22Rv1 (cell line): ENCODE data around the gene GSX2.

Experiments
- H3K27ac ChIP-seq: fragments of 450-650 bp; 2 replicates; pipeline ENCODE4 v1.5.1; 2017
- ZFX ChIP-seq: fragments of 450-650 bp; IDR thresholded peaks from 2 replicates; pipeline ENCODE4 v1.6.1; 2017; ENCODE audit warnings: antibody characterized with exemption, borderline replicate concordance
- TF ChIP-seq, protein P1 (sequence below): fragments of 450-650 bp; IDR thresholded peaks from 2 replicates; pipeline ENCODE4 v1.5.1; 2017; ENCODE audit warnings: mild to moderate bottlenecking

The GSX2 gene

GRCh38 chr4:54100595-54101189 lies 729 bp downstream of the GSX2 start:
- TF ChIP-seq, protein P1, sequence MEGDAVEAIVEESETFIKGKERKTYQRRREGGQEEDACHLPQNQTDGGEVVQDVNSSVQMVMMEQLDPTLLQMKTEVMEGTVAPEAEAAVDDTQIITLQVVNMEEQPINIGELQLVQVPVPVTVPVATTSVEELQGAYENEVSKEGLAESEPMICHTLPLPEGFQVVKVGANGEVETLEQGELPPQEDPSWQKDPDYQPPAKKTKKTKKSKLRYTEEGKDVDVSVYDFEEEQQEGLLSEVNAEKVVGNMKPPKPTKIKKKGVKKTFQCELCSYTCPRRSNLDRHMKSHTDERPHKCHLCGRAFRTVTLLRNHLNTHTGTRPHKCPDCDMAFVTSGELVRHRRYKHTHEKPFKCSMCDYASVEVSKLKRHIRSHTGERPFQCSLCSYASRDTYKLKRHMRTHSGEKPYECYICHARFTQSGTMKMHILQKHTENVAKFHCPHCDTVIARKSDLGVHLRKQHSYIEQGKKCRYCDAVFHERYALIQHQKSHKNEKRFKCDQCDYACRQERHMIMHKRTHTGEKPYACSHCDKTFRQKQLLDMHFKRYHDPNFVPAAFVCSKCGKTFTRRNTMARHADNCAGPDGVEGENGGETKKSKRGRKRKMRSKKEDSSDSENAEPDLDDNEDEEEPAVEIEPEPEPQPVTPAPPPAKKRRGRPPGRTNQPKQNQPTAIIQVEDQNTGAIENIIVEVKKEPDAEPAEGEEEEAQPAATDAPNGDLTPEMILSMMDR: no peak
- no peak for TF ChIP-seq ZFX
- H3K27ac ChIP-seq: no peak overlapping the region

DNA sequence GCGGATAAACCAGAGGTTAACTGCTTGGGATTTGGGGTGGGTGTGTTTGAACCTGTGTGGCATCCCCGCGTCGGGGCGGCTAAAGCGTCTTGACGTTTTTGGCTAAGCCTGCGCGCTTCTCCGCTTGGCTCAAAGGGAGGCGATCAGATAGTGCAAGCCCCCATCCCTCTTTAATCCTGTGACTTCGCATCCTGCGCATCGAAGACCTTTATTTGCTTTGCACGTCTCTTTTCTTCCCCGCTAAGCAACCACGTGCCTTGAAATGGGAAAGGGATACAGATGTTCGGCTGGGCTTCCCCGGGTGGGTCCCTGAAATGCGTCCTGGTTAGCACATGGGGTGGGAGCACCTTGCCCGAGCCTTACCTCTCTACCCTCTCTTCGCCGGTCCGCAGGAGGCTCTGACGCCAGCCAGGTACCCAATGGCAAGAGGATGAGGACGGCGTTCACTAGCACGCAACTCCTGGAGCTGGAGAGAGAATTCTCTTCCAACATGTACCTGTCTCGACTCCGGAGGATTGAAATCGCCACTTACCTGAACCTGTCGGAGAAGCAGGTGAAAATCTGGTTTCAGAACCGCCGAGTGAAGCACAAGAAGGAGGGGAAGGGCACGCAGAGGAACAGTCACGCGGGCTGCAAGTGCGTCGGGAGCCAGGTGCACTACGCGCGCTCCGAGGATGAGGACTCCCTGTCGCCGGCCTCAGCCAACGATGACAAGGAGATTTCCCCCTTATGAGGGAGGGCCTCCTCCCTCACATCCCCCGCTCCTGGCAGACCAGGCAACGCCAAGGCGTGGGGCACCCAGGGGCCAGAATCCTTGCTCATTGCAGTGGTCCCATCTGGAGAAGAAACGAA lies 1.5 kb downstream of the GSX2 start:
- H3K27ac ChIP-seq: no peak overlapping the region
- TF ChIP-seq ZFX: no peak
- TF ChIP-seq, protein P1: no peak

DNA sequence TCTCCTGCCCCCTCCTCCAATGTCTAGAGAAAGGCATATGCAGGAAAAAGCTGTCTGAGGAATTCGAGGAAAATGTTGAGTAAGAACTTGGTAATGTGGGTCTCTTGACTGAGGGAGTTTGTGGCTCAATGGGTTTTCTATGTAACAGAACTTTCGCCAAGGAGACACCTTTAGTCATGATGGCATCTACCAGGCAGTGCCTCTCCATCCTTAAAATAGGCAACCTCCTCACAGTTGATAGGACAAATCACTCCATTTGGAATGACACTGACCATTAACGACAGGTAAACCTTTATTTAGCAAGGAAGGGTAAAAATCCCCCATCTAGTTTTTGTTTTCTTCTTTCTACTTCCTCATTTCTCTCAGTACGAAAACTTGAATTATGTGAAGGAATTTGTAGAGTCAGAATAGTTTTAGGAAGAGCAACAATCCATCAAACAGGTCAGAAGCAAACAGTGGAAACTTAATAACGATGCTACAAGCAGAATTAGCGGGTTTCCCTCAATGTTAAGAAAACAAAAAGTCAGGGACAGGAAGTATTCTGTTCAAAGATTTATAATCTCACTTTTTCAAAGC lies 2.7 kb downstream of the GSX2 start:
- TF ChIP-seq, protein P1: no peak
- no peak for TF ChIP-seq ZFX
- H3K27ac ChIP-seq: no peak overlapping the region

DNA sequence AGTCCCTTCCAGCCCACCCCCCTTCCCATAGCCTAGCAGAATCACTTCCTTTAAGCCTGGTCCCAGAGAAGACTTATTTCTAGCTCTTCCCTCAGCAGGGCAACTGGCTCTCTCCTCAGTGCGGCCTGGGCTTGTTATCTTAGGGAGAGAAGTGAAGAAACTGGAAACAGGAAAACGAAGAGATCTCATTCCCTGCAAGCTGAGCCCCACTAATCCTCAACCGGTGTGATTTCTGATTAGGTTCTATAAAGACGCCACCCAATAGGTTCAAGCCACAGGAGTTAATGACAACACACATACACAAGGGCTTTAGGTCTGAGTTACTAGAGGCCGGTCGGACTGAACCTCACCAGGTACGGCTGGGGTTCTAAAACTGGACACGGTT lies 3.2 kb downstream of the GSX2 start:
- no peak overlapping the region for H3K27ac ChIP-seq
- TF ChIP-seq ZFX: no peak
- TF ChIP-seq, protein P1: no peak

GRCh38 chr4:54104907-54105306 lies 4.9 kb downstream of the GSX2 start:
- no peak overlapping the region for H3K27ac ChIP-seq
- TF ChIP-seq, protein P1: no peak
- no peak for TF ChIP-seq ZFX

GRCh38 chr4:54107951-54108748 lies 8.2 kb downstream of the GSX2 start:
- TF ChIP-seq, protein P1: no peak
- TF ChIP-seq ZFX: no peak
- no peak overlapping the region for H3K27ac ChIP-seq
